ENCODE results near the gene CLDN18. TPM values are rescaled to one million over a fixed set of nuclear protein-coding genes. Genes with fewer than 3 reads are reported as not detected.

The CLDN18 gene
- not detected for total RNA-seq

DNA sequence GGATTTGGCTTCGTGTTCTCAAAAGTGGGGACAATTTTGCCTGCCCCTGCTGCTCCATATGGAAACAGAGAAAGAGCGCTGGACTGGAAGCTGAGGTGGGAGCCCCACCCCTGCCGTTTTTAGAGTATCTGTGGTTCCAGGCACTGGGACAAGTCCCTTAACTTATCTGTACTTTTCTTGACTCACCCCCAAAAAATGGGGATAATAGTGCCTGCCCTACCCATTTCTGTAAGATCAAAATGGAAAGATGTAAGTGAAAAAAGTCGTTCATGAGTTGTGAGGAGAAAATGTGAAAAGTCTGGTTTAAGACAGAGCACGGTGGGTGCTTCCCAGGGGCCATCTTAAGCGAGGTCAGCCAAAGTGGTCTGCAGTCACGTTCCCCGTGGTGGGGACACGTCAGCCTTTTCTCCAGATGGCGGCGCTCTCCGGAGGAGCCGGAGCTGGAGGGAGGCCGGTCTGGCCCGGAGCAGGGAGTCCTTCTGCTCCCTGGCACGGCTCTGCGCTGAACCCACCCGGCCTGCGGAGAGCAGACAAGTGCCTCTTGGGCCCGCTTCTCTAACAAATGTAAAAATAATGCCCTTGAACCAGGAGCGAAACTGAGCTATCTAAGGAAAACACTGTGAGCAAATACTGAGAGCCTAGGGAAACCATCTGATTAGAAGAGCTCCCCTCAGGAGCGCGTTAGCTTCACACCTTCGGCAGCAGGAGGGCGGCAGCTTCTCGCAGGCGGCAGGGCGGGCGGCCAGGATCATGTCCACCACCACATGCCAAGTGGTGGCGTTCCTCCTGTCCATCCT, at the start of gene CLDN18:
CLDN18 (plus strand) TSS at position 690 of the 797 bp plus-strand sequence; CDS start at position 751, 61 bp downstream.

Other genes with a start within 250 kb of the CLDN18 start
- gene SOX14, start 245.8 kb upstream of the CLDN18 start, total RNA-seq, result not detected
- gene DZIP1L, start 105.4 kb downstream of the CLDN18 start, total RNA-seq, result under 1 TPM; 0.30 to 0.43 TPM
- not detected for gene A4GNT, start 122.2 kb downstream of the CLDN18 start, total RNA-seq
- 10 to 100 TPM; 19.7 to 19.9 TPM for gene DBR1, start 164.8 kb downstream of the CLDN18 start, total RNA-seq
- gene ARMC8, start 177.1 kb downstream of the CLDN18 start, total RNA-seq, result 10 to 100 TPM; 42.1 to 46.2 TPM

All from activated naive CD4-positive, alpha-beta T cell treated with anti-CD3 and anti-CD28 coated beads, Interleukin-2, amount 10 ng/mL, durations not matched to agents 5 hours and 36 hours (primary cell).